ENCODE data around the gene PARD3B. TPM values are rescaled to one million over a fixed set of nuclear protein-coding genes. Genes with fewer than 3 reads are reported as not detected.
A peak's percentile ranks its signal among the peaks of the same experiment; 100 is the strongest.

Gene PARD3B
- total RNA-seq, 1 donor from 2014 or later, result 23.8 TPM

- DNase-seq (no peak), ATAC-seq (no peak)
- Histone ChIP-seq H3K27me3 (ENCODE audit: low read depth) (no peaks in the 10 kb centered on the region), H3K4me3 (no peak overlapping the region), H3K9me3 (no peaks in the 10 kb centered on the region), H3K27ac (no peak overlapping the region), H3K36me3 (no peaks in the 10 kb centered on the region), H3K4me1 (peaks cover 5% of the 10 kb centered on the region)
- intact Hi-C loops (cut with DNase I), result no loop called here
- TF ChIP-seq CTCF (IDR thresholded peaks at IDR 0.05), result no peak
Observed at GRCh38 chr2:205543937-205544702, 998.8 kb downstream of the PARD3B start.

DNA sequence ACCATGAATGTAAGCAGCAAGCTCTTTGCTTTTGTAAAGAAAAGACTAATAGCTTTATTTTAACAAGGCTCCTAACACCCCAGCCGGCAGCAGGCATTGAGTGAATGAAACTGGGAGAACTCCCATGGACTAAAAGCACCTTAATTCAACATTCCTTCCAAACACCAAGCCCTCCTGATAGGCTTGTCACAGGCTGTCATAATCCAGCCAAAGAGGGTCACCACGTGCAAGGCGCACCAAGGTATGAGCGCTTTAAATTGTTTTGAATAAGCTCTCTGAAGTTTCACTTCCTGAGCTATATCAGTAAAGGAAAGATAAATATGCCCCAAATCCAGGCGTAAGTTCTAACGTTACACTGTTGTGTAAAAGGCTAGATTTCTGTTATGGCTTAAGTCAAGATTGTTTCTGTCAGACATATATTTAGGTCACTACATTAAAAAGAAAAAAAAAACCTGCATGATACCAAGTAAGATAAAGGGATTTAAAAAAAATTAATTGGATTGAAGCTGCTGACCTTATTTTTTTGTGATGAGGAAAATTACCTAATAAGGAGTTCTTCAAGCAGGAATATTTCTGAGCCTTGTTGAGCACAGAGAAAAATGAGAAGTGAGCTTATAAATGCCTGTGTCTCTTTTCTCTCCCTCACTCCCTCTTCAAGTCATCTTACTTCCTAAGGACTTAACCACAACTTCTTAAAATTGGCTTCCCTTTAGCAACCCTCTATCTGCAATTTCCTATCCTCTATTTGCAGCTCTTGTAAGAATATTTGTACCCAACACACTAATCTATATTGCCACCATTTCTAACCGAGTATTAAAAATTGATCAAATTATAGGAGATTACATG is 1000.9 kb downstream of the PARD3B start:
- DNase-seq, result no peak
- Histone ChIP-seq H3K4me1 (no peaks in the 10 kb centered on the region), H3K27ac (no peak overlapping the region), H3K4me3 (no peak overlapping the region), H3K9me3 (no peaks in the 10 kb centered on the region), H3K36me3 (no peaks in the 10 kb centered on the region), H3K27me3 (ENCODE audit: low read depth) (no peaks in the 10 kb centered on the region)
- peak in 1 of 2 donors; percentile 37 for ATAC-seq
- intact Hi-C loops (cut with DNase I), result no loop called here
- TF ChIP-seq CTCF (IDR thresholded peaks at IDR 0.05), result no peak

DNA sequence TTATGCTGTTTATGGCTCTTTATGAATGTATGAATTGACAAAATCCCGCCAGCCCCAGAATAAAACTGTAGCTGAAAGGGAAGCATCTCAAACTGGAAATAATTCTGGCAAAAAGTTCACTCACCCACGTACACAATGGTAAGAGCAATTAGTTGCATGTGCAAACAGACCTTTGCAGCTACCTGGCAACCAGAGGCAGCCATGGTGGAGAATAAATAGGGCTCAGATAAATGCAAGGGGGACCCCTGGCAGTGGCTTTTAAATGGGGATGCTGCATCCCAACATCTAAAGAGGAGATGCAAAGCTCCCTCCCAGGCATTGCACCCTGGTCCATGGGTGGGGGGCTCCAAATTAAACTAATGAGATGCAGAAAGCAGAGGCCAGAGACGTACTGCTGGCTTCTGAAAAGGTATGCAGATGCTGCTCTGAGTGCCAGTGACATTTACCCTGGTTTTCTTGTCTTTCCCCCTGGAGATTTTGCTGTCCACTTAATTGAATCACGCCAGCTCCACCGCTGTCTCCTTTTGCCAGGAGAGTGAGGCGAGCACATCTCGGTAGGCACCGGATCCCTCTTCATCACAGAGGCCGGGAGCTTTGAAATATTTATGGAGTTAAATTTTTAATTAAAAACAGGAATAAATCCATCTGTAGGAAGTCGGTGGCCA is 1010.4 kb downstream of the PARD3B start:
- TF ChIP-seq CTCF (IDR thresholded peaks at IDR 0.05), result no peak

GRCh38 chr2:205556357-205556756 is 1011.1 kb downstream of the PARD3B start:
- no peak for ATAC-seq
- no peak overlapping the region for H3K27ac ChIP-seq
- H3K4me1 ChIP-seq, result no peaks in the 10 kb centered on the region
- H3K36me3 ChIP-seq, result no peaks in the 10 kb centered on the region
- TF ChIP-seq CTCF (IDR thresholded peaks at IDR 0.05), result no peak
- no peak for DNase-seq
- H3K9me3 ChIP-seq, result no peaks in the 10 kb centered on the region
- no peaks in the 10 kb centered on the region for H3K27me3 ChIP-seq (ENCODE audit: low read depth)
- intact Hi-C loops (cut with DNase I), result no loop called here
- H3K4me3 ChIP-seq, result no peak overlapping the region

More for the DNA sequence above, 1010.4 kb downstream of the PARD3B start:
- ATAC-seq (no peak), DNase-seq (no peak)
- intact Hi-C loops (cut with DNase I), result no loop called here
- H3K27ac ChIP-seq, result no peak overlapping the region
- no peaks in the 10 kb centered on the region for H3K36me3 ChIP-seq
- no peaks in the 10 kb centered on the region for H3K4me1 ChIP-seq
- H3K4me3 ChIP-seq, result no peak overlapping the region
- no peaks in the 10 kb centered on the region for H3K27me3 ChIP-seq (ENCODE audit: low read depth)
- H3K9me3 ChIP-seq, result no peaks in the 10 kb centered on the region

DNA sequence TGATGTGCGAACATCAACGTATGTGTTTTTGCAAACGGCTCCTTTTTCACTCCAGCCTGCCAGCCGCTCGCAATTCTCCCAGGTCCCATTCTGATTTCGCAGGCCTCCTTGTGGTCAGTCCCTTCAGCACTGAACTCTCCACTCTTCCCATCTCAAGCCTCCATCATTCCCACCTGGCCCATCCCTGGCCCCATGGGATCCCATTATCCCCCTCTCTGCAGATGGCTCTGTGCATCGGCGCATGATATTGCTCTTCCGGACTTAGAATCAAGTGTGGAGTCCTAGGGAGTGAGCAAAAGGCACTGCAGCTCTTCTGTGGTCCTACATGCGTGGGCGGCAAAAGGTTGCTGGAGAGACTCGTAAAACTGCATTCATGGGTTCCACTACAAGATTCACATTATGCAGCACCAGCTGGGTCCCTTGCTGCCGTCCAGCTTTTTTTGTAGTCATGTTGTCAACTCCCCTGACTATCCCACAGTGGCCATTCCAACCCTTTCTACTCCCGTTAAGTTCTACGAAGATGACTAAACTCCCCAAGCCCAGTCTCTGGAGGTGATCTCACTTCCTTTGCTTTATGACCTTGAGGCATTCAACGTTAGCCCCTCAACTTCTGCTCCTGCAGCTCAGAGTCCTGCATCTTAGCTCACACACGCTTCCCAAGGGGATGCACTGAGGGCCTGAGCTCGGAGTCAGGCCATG is 1011.7 kb downstream of the PARD3B start:
- H3K27ac ChIP-seq, result no peak overlapping the region
- H3K4me3 ChIP-seq, result no peak overlapping the region
- H3K4me1 ChIP-seq, result no peaks in the 10 kb centered on the region
- no peaks in the 10 kb centered on the region for H3K9me3 ChIP-seq
- H3K36me3 ChIP-seq, result no peaks in the 10 kb centered on the region
- ATAC-seq (no peak), DNase-seq (no peak)
- no peak for TF ChIP-seq CTCF (IDR thresholded peaks at IDR 0.05)
- H3K27me3 ChIP-seq (ENCODE audit: low read depth), result no peaks in the 10 kb centered on the region
- intact Hi-C loops (cut with DNase I), result no loop called here

Measured in lower lobe of right lung (tissue), 2 donors.